Measurements from ENCODE around the gene VCL. TPM values are rescaled to one million over a fixed set of nuclear protein-coding genes. Genes with fewer than 3 reads are reported as not detected.

The VCL gene
- total and polyA plus RNA-seq, 2 of the 8 experiments (the other 6 are each of a cell fraction or from before 2014, with no cell fraction given): 119 to 377 TPM

DNA sequence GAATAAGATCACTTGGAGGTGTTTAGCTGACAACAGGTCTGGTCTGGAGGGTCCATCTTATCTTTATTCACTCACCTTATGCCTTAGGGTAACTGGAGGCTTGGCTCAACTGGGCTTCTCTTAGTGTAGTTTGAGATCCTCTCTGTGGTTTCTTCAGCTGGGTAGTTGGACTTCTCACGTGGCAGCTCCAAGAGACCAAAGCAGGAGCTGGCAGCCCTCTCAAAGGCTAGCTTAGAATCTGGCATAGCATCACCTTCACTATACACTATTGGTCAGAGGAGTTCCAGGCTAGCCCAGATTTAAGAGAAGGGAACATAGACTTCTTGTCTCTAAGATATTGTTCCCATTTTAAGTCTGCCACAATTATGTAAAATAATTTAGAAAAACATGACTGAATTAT, 169.5 kb downstream of the VCL start:
- H2BK5ac ChIP-seq (ENCODE audit: low read depth, low read length): no peak overlapping the region
- 100% methylated on average over 1 of the region's 1 CpG; no CpG with 5 or more reads in 1 of the 2 experiments for WGBS, 2 experiments (ENCODE audit: extremely low coverage in 1 of 2, insufficient coverage in 1 of 2, insufficient read length in 1 of 2, insufficient replicate concordance in 2 of 2, low coverage in 1 of 2, low lambda C conversion rate in 2 of 2, missing lambda C conversion rate in 1 of 2)
- no peak overlapping the region for H3K27ac ChIP-seq (ENCODE audit: low read depth, low read length)

More for the DNA sequence above, 169.5 kb downstream of the VCL start:
- H3K9me3 ChIP-seq (ENCODE audit: insufficient read depth in 2 of 2, low read depth in 1 of 2, low read length in 1 of 2): no peaks in the 10 kb centered on the region
- H3K23ac ChIP-seq (ENCODE audit: insufficient read length): no peak overlapping the region
- H3K18ac ChIP-seq (ENCODE audit: extremely low read depth, low read length): no peak overlapping the region
- no peak overlapping the region for H2AFZ ChIP-seq (ENCODE audit: low read length)
- H4K91ac ChIP-seq (replicated peaks; ENCODE audit: insufficient read length, low read length): no peak overlapping the region
- H2BK12ac ChIP-seq (ENCODE audit: low read depth, low read length): no peak overlapping the region
- ChIA-PET POLR2A (ENCODE audit: partially characterized antibody) (interaction anchor here (0.8 to 2.2 kb wide), 3 partner anchors 9 to 28 kb away, joined by 3 to 12 read pairs (median 6); partner anchors contain the start of gene ADK), CTCF (ENCODE audit: partially characterized antibody) (interaction anchor here (0.9 kb wide), 1 partner anchor 17 kb away, joined by 3 read pairs; the partner anchor contains the start of genes ADK and AP3M1)
- H2BK120ac ChIP-seq (replicated peaks; ENCODE audit: low read depth, low read length): no peak overlapping the region
- H3K23me2 ChIP-seq (ENCODE audit: low read depth, low read length): no peaks in the 10 kb centered on the region
- H3K36me3 ChIP-seq (ENCODE audit: control insufficient read depth in 2 of 4, insufficient read depth in 4 of 4, low read length in 3 of 4): no peaks in the 10 kb centered on the region
- no peak overlapping the region for H4K5ac ChIP-seq (ENCODE audit: insufficient read length, low read depth, low read length)
- H4K20me1 ChIP-seq (replicated peaks in 1 of 2; ENCODE audit: control insufficient read depth in 1 of 2, insufficient read depth in 2 of 2, low read length in 2 of 2): peaks cover 2% of the 10 kb centered on the region in 2 experiments
- TF ChIP-seq CTBP2 (IDR thresholded peaks at IDR 0.05; ENCODE audit: borderline replicate concordance, insufficient read depth, insufficient read length, low read length): no peak
- TF ChIP-seq SP2 (IDR thresholded peaks at IDR 0.05; ENCODE audit: low read length): no peak
- TF ChIP-seq SIRT6 (IDR thresholded peaks at IDR 0.05; ENCODE audit: low read length): no peak
- no peak for TF ChIP-seq NRF1 (IDR thresholded peaks at IDR 0.05; ENCODE audit: low read depth, low read length)
- no peak for TF ChIP-seq HDAC2 (IDR thresholded peaks at IDR 0.05; ENCODE audit: borderline replicate concordance in 1 of 2, low read depth in 2 of 2, low read length in 2 of 2)
- TF ChIP-seq BCL11A (IDR thresholded peaks at IDR 0.05; ENCODE audit: low read depth in 2 of 2, low read length in 2 of 2): no peak
- no peak for TF ChIP-seq NANOG (IDR thresholded peaks at IDR 0.05; ENCODE audit: insufficient read depth, low read depth, low read length, poor library complexity, severe bottlenecking)
- TF ChIP-seq RXRA (IDR thresholded peaks at IDR 0.05; ENCODE audit: insufficient read depth, low read depth, low read length): no peak
- TF ChIP-seq POLR2A (IDR thresholded peaks at IDR 0.05; ENCODE audit: control extremely low read depth in 1 of 2, low read depth in 2 of 2, low read length in 2 of 2): no peak
- no peak for TF ChIP-seq GABPA (IDR thresholded peaks at IDR 0.05; ENCODE audit: borderline replicate concordance, insufficient read depth, low read length)
- TF ChIP-seq SAP30 (IDR thresholded peaks at IDR 0.05; ENCODE audit: insufficient read depth, insufficient replicate concordance, low read length): no peak
- no peak for TF ChIP-seq CHD2 (IDR thresholded peaks at IDR 0.05; ENCODE audit: low read length)
- no peak overlapping the region for H3K4me3 ChIP-seq (ENCODE audit: extremely low read depth in 1 of 4, insufficient read depth in 2 of 4, low read depth in 3 of 4, low read length in 4 of 4)
- peaks cover 0 to 25% of the 10 kb centered on the region in 2 experiments; a peak in 3 of 4 replicates for H3K79me2 ChIP-seq (ENCODE audit: control insufficient read depth in 1 of 2, insufficient read depth in 2 of 2, low read length in 2 of 2)
- H3K27me3 ChIP-seq (replicated peaks in 1 of 4; ENCODE audit: control insufficient read depth in 3 of 4, extremely low read depth in 1 of 4, insufficient read depth in 3 of 4, low read length in 3 of 4): no peaks in the 10 kb centered on the region
- no peak overlapping the region for H3K9ac ChIP-seq (replicated peaks in 1 of 4; ENCODE audit: extremely low read depth in 1 of 4, low read depth in 3 of 4, low read length in 3 of 4)
- no peak overlapping the region for H3K14ac ChIP-seq (ENCODE audit: insufficient read length)
- H3K56ac ChIP-seq (replicated peaks; ENCODE audit: insufficient read length, low read depth, low read length): no peak overlapping the region
- H3K4me2 ChIP-seq (ENCODE audit: insufficient read depth in 1 of 2, low read depth in 2 of 2, low read length in 2 of 2): no peak overlapping the region
- no peak overlapping the region for H2AK5ac ChIP-seq (ENCODE audit: low read depth, low read length)
- no peaks in the 10 kb centered on the region for H3K4me1 ChIP-seq (replicated peaks in 1 of 4; ENCODE audit: control insufficient read depth in 3 of 4, insufficient read depth in 4 of 4, low read length in 3 of 4)
- no peak overlapping the region for H2BK20ac ChIP-seq (ENCODE audit: low read length)
- FAIRE-seq: no peak
- H3K4ac ChIP-seq (replicated peaks; ENCODE audit: insufficient read length, low read depth, low read length): no peak overlapping the region
- no peak overlapping the region for H4K8ac ChIP-seq (ENCODE audit: extremely low read depth, insufficient read depth, low read length)
- no peaks in the 10 kb centered on the region; the same call in 1 of the 2 replicates for H3K79me1 ChIP-seq (ENCODE audit: low read depth, low read length)
- no peak for DNase-seq (ENCODE audit: low read depth in 1 of 2, low spot score in 2 of 2)
- no peak overlapping the region for H2BK15ac ChIP-seq (ENCODE audit: low read length)

Measured in H1 (cell line).